Esophagus squamous epithelium (tissue), 5 donors: Measurements from ENCODE around the gene SNX19. TPM values are rescaled to one million over a fixed set of nuclear protein-coding genes. Genes with fewer than 3 reads are reported as not detected.

Experiments used
- DNase-seq: peaks from one replicate; lab custom pipeline; 2025; lab: John Stamatoyannopoulos, UW
- H3K27ac ChIP-seq, 4 donors: fragments of 200-600 bp; sonication (generic); one replicate each; pipeline ENCODE4 v1.5.1; 2016 to 2019; ENCODE audit warnings: mild to moderate bottlenecking in 1 of 4
- H3K27me3 ChIP-seq, 4 donors: fragments of 200-600 bp; sonication (generic); 1 replicate in 3 of 4; 2 replicates in 1 of 4; pipeline versions ENCODE4 v1.5.1 to v1.6.0; 2017 to 2021; ENCODE audit warnings: antibody characterized with exemption in 1 of 4
- H3K36me3 ChIP-seq, 3 donors: fragments of 200-600 bp; sonication (generic); one replicate each; pipeline ENCODE4 v1.5.1; 2016 to 2019
- H3K4me1 ChIP-seq, 3 donors: fragments of 200-600 bp; sonication (generic); one replicate each; pipeline ENCODE4 v1.5.1; 2017 to 2019
- H3K4me3 ChIP-seq, 4 donors: fragments of 200-600 bp; sonication (generic); 1 replicate in 3 of 4; 2 replicates in 1 of 4; pipeline ENCODE4 v1.5.1; 2016 to 2019; ENCODE audit warnings: mild to moderate bottlenecking in 2 of 4, moderate library complexity in 1 of 4
- H3K9me3 ChIP-seq, 3 donors: fragments of 200-600 bp; sonication (generic); one replicate each; pipeline ENCODE4 v1.5.1; 2016 to 2019
- CTCF ChIP-seq, 6 experiments: fragments of 450-650 bp in 4 of 6; fragments of 200-600 bp in 2 of 6; sonication (generic) in 2 of 6; IDR thresholded peaks; one replicate each; pipeline ENCODE4 v1.5.1; 2016 to 2019; ENCODE audit warnings: antibody characterized with exemption in 6 of 6, mild to moderate bottlenecking in 4 of 6, moderate library complexity in 4 of 6
- POLR2A ChIP-seq, 4 donors: fragments of 450-650 bp; IDR thresholded peaks; one replicate each; pipeline ENCODE4 v1.6.1; 2017; ENCODE audit warnings: antibody characterized with exemption in 4 of 4, mild to moderate bottlenecking in 4 of 4, moderate library complexity in 3 of 4
- WGBS, 2 donors: methylation state at CpG; one replicate each; pipeline ENCODE4 v1.1.5; 2018; 5-methylcytosine and 5-hydroxymethylcytosine counted together
- intact Hi-C: fragments of 100-400 bp; cut with DNase I; formaldehyde crosslinking; loops from one replicate; pipeline ENCODE4 v1.15.0; 2022
- total RNA-seq, 4 donors: library from RNA; depleted of rRNA; stranded (reverse); fragments of >200 nt; gene quantifications; one replicate each; pipeline ENCODE4 v1.1.0, GENCODE V29; 2016
- donor health status: DM: yes; HTN: yes; CAD: no.

The SNX19 gene
- total RNA-seq, 4 donors from 2014 or later: 38.0 to 75.0 (median 52.1) TPM

GRCh38 chr11:130872513-130872912 lies 43.8 kb downstream of the SNX19 start:
- H3K4me3 ChIP-seq: no peak overlapping the region
- intact Hi-C loops: no loop called here
- no peaks in the 10 kb centered on the region for H3K9me3 ChIP-seq
- H3K27ac ChIP-seq: peak overlapping the region in 1 of 4 donors; percentile 28
- DNase-seq: no peak
- peaks cover 0 to 33% (median 19%) of the 10 kb centered on the region in 3 donors for H3K4me1 ChIP-seq
- WGBS, 2 donors: 71 to 78% methylated on average over 3 to 6 of the region's 6 CpGs
- H3K27me3 ChIP-seq: no peaks in the 10 kb centered on the region
- TF ChIP-seq POLR2A (IDR thresholded peaks at IDR 0.05): no peak
- no peak for TF ChIP-seq CTCF (IDR thresholded peaks at IDR 0.05)
- peaks cover 0 to 75% (median 0%) of the 10 kb centered on the region in 3 donors for H3K36me3 ChIP-seq

GRCh38 chr11:130872102-130872501 lies 44.2 kb downstream of the SNX19 start:
- Histone ChIP-seq H3K27me3 (no peaks in the 10 kb centered on the region), H3K9me3 (no peaks in the 10 kb centered on the region), H3K4me3 (no peak overlapping the region), H3K27ac (peak overlapping the region in 1 of 4 donors; percentile 39), H3K36me3 (peaks cover 0 to 70% (median 0%) of the 10 kb centered on the region in 3 donors), H3K4me1 (peaks cover 0 to 29% (median 17%) of the 10 kb centered on the region in 3 donors)
- DNase-seq: no peak
- whole genome bisulfite sequencing, 2 donors: 86% methylated on average over 5 of the region's 5 CpGs
- intact Hi-C loops: no loop called here
- TF ChIP-seq CTCF (IDR thresholded peaks at IDR 0.05) (no peak), POLR2A (IDR thresholded peaks at IDR 0.05) (no peak)

- Histone ChIP-seq H3K27ac (peak overlapping the region in 1 of 4 donors; percentile 39), H3K27me3 (no peaks in the 10 kb centered on the region), H3K4me1 (peaks cover 0 to 24% (median 17%) of the 10 kb centered on the region in 3 donors), H3K36me3 (peaks cover 0 to 66% (median 0%) of the 10 kb centered on the region in 3 donors), H3K9me3 (no peaks in the 10 kb centered on the region), H3K4me3 (no peak overlapping the region)
- no peak for DNase-seq
- intact Hi-C loops: no loop called here
- no peak for TF ChIP-seq POLR2A (IDR thresholded peaks at IDR 0.05)
- no peak for TF ChIP-seq CTCF (IDR thresholded peaks at IDR 0.05)
- WGBS, 2 donors: 39% methylated on average over 2 of the region's 2 CpGs
Measured at GRCh38 chr11:130871616-130872015, 44.7 kb downstream of the SNX19 start.

GRCh38 chr11:130868721-130869390 lies 47.4 kb downstream of the SNX19 start:
- TF ChIP-seq CTCF (IDR thresholded peaks at IDR 0.05) (no peak), POLR2A (IDR thresholded peaks at IDR 0.05) (no peak)
- Histone ChIP-seq H3K27me3 (no peaks in the 10 kb centered on the region), H3K27ac (no peak overlapping the region), H3K36me3 (peaks cover 0 to 39% (median 0%) of the 10 kb centered on the region in 3 donors), H3K9me3 (no peaks in the 10 kb centered on the region), H3K4me3 (no peak overlapping the region), H3K4me1 (peaks cover 0 to 23% (median 17%) of the 10 kb centered on the region in 3 donors)
- 66 to 93% methylated on average over 6 of the region's 7 CpGs for WGBS, 2 donors
- intact Hi-C loops: no loop called here
- no peak for DNase-seq

- DNase-seq: no peak
- intact Hi-C loops: no loop called here
- TF ChIP-seq POLR2A (IDR thresholded peaks at IDR 0.05) (no peak), CTCF (IDR thresholded peaks at IDR 0.05) (no peak)
- Histone ChIP-seq H3K9me3 (no peaks in the 10 kb centered on the region), H3K4me1 (peaks cover 0 to 19% (median 13%) of the 10 kb centered on the region in 3 donors), H3K27ac (no peak overlapping the region), H3K36me3 (peaks cover 0 to 33% (median 0%) of the 10 kb centered on the region in 3 donors), H3K4me3 (no peak overlapping the region), H3K27me3 (no peaks in the 10 kb centered on the region)
- 76 to 86% methylated on average over 6 to 7 of the region's 8 CpGs for WGBS, 2 donors
Measured at GRCh38 chr11:130868086-130868710, 48.1 kb downstream of the SNX19 start.
